GM18505 (cell line): ENCODE data around the gene STOML1.

Experiments
- ATAC-seq: cut with Tn5 transposase; IDR thresholded peaks from one replicate; pipeline ENCODE4 v1.9.1; 2021; ENCODE audit not compliant: unreplicated experiment
- POLR2A ChIP-seq: IDR thresholded peaks from 4 replicates; pipeline ENCODE4 v1.6.1; 2011; ENCODE audit warnings: borderline replicate concordance; ENCODE audit not compliant: insufficient read depth, insufficient read length; ENCODE audit errors: extremely low read depth

The STOML1 gene

DNA sequence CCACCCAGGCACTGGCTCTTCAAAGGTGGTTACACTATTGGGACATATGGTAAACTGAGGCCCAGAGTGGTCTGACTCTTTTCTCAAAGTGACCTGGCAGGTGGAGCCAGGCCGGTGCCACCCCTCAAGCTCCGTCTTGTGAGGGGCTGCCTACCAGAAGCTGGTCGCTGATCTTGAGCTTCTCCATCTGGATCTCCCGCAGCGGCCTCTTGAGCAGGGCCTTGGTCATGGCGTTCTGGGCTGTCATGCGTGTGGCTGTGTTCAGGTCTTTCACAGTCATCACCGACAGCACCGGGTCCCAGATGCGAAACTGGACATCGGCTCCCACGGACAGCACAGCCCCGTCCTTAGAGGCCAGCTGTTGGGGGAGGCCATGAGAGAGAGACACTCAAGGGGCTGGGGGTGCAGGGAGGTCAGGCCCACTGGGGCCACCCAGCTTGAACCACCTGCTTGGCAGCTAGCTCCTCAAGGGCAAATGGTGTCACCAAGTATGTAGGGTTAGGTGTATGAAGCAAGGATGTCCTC lies 3.6 kb downstream of the STOML1 start:
- no peak for ATAC-seq
- TF ChIP-seq POLR2A: no peak

DNA sequence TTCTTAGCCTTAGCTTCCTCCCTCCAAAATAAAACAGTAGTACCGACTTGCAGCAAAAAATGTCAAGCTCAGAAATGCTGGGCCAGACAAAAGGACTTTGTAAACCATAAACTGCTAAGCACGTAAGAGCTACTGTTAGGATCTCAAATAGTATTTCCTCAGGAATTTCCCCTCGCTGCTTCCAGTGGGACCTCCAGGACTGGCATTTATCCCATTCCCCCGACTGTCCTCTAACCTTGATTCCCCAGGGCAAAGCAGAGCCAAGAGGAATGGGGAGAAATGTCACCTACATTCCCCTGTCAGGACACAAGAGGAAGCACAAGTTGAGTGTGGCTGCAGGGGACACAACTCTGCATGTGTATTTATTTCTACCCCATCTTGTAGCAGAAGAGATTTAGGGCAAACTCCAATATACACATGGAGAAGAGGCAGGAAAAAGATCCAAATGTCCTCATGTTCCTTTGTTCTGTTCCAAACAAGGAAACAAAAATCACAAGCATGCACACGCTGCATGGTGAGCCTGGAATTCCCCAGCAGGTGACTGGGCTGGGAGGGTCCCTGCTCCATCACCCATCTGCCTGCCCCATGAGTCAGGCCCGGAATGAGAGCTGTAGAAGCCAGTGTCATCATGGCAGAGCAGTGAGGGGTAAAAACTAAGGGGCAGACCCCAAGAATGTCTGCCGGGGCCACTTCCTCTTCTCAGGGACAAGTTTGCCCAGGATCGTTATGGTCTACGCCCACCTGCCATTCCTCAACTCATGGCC lies 4.2 kb downstream of the STOML1 start:
- peak; percentile 17 for TF ChIP-seq POLR2A
- no peak for ATAC-seq

DNA sequence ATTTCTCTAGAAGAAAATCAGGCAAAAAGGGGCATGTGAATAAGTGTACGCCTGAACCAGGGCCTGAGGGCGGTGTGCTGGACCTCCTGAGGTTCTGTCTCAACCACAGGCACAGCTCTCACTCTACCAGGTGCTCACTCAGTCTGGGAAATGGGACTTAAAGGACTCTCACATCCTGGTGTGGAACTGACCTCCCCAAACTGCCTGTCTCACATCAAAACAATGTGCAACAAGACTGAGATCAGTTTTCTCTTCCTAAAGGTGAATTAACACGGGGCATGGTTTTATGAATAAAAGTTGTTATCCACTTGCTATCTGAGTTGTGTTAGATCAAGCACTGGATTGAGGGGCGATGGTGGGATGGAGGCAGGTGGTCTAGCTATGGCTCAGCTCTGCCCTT lies 4.8 kb downstream of the STOML1 start:
- no peak for ATAC-seq
- TF ChIP-seq POLR2A: no peak

DNA sequence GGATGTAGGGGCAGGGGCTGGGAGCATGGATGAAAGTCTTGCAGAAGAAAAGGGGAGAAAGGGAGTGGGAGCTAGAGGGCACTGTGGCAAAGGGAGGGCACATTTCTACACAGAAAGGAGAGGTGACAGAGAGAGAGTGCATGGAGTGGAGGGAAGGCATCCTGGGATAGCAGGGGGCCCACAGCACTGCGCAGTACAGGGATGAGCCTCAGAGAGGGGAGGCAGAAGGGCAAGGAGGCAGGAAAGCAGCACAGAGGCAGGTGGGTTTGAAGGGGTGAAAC lies 5.4 kb downstream of the STOML1 start:
- no peak for TF ChIP-seq POLR2A
- ATAC-seq: no peak

DNA sequence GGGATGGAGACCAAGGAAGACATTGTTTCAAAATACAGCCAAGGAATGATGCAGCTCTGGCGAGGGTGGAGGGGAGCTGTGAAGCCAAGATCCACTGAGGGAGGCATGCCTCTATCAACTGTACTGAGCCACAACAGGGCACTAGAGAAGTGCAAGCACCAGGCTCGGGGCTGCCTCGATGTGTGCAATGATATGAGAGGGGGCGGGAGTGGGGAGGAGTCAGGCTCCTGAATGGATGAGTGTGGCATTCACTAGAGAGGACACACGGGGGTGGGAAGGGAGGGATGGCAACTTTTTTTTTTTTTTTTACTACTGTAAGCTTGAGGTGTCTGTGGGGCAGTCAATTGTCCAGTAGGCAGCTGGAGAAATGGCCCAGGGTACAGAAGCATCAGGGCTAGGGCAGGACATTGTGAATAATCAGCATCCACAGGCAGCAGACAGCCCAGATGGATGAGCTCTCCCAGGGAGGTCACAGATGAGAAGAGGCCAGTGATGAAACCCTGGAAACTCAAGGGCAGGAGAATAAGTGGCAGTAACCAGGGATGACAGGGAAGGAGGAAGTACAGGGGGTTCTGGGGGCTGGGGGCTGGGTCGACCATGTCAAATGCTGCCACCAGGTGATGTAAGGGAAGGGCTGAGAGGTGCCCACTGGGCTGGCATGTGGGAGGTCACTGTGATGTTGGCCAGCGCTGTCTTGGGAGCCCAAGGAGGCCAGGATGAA lies 5.9 kb downstream of the STOML1 start:
- ATAC-seq: no peak
- TF ChIP-seq POLR2A: no peak

DNA sequence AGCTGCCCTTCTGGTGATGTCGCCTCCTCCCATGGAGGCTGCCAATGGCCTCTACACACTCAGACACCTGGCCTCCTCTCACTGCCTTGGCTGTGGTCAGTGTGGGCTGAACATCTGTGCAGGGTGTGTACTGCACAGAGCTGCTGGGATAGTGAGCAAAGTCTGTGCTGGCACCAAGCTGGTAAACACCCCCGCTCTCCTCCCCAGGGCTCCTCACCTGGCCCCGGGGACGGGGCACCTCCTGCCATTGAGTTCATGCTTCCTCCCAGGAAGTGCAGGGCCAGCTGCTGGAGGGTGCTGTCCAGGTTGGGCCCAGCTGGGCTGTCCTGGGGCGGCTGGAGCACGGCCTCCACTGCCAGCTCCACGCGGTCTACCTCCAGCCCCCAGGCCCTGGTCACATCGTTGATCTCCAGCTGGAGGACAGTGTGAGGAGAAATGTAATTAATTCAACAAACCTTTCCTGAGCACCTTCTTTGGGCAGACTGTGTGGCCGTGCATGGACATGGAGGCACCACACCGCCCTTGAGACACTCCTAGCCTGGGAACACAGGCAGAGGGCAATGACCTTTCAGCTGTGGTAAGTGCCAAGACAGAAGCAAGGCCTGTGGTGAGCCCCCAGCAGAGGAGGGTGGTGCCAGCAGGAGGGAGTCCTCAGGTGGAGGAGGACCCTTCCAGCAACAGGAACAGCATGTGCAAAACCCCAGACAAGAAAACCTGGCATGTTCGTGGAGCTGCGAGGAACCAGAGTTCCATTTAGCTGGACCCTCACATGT lies 6.8 kb downstream of the STOML1 start:
- no peak for ATAC-seq
- no peak for TF ChIP-seq POLR2A

GRCh38 chr15:73984208-73984979 lies 7.7 kb downstream of the STOML1 start:
- no peak for TF ChIP-seq POLR2A
- ATAC-seq: no peak

DNA sequence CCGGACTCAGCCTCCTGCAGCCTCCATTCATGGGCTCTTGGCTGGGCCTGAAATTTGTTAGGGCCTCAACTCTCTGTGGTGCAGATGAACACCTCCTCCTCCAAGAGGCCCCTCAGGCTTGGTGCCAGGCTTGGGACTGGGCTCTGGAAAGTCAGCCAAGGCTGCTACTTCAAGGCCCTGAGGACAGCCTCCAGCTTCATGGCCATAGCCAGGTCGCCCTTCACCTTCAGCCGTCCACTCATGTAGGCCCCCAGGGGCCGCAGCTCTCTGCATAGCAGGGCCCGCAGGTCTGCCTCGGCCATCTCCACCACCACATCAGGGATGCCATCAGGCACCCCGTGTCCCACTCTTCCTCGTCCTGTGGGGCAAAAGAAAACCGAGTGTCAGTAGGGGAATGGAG lies 8.3 kb downstream of the STOML1 start:
- no peak for ATAC-seq
- no peak for TF ChIP-seq POLR2A

DNA sequence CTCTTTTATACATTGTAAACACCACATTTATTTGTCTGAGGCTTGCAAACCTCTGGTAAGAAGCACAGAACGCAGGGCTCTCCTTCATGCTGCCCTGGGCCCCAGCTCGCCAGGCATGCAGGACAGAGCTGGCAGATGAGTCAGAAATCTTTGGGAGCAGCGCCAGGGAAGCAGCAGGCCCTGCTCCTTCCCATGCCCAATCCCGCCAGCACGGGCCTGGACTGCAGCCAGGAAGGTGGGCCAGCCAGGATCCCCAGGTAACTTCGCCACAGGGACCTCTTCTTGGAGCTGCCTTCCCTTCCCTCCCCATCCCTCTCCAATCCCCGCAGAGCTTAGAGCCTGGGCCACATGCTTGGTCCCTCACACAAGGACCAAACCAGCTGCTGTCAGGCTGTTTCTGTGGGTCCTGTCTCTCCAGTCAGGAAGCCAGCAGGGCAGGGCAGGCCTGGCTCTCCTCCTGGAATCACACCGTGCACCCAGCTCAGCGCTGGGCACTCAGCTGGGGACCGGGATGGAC lies 8.8 kb downstream of the STOML1 start:
- no peak for ATAC-seq
- no peak for TF ChIP-seq POLR2A

- TF ChIP-seq POLR2A: peak; percentile 28
- no peak for ATAC-seq
Measured at GRCh38 chr15:73982222-73982962, 9.7 kb downstream of the STOML1 start.

DNA sequence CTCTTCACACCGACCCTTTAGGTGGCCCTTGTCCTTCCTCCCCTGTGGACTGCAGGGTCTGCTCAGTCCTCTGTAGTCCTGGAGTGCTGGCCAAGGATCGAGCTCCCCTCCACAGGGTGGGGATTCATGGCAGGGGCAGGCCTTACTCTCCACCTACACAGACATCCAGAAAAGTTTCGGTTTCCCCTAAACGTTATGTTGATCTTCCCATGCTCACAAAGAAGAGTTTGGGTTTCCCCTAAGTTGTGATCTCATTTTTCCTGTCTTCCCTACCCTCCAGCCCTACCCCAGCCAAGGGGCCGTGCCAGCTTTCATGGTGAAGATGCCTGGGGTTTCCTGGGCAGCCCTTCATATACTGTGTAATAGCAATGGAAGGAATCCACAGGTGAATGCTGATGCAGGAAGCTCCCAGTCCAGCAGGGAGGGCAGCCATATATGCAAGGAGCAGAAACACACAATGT lies 10.3 kb downstream of the STOML1 start:
- no peak for ATAC-seq
- TF ChIP-seq POLR2A: no peak

DNA sequence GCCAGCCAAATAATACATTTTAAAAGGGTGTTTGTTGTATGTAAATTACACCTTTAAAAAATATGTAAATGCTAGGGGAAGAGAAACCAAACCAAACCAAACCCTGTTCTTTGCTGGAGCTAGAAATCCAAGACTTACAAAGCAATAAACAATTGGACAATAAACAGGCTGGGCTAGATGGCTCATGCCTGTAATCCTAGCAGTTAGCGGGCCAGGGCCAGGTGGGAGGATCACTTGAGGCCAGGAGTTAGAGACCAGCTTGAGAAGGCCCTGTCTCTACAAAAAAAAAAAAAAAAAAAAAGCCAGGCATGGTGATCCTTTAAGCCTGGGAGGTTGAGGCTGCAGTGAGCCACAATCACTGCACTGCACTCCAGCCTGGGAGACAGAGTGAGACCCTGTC lies 12.5 kb downstream of the STOML1 start:
- no peak for ATAC-seq
- no peak for TF ChIP-seq POLR2A
